Parathyroid adenoma (tissue), 2 donors: ENCODE results near the gene SPEN.
"Not testable (repeated sequence)": the region's sequence is repeated elsewhere in the genome, so short reads cannot be mapped to it uniquely, and the experiment has no call there.

ENCODE experiments used
- H2AFZ ChIP-seq: fragments of 300-600 bp; sonication (generic); one replicate; pipeline ENCODE4 v1.7.0; 2017; ENCODE audit warnings: antibody characterized with exemption, mild to moderate bottlenecking
- H3K27ac ChIP-seq: fragments of 300-600 bp; sonication (generic); one replicate; pipeline ENCODE4 v1.7.0; 2017
- H3K27me3 ChIP-seq: fragments of 300-600 bp; sonication (generic); one replicate; pipeline ENCODE4 v1.7.0; 2017; ENCODE audit warnings: low read length; ENCODE audit not compliant: control insufficient read depth, insufficient read depth
- H3K36me3 ChIP-seq: fragments of 300-600 bp; sonication (generic); one replicate; pipeline ENCODE4 v1.7.0; 2017; ENCODE audit warnings: low read length; ENCODE audit not compliant: control insufficient read depth, insufficient read depth
- H3K4me1 ChIP-seq: fragments of 300-600 bp; sonication (generic); one replicate; pipeline ENCODE4 v1.7.0; 2017; ENCODE audit warnings: control low read depth
- H3K4me2 ChIP-seq: fragments of 300-600 bp; sonication (generic); one replicate; pipeline ENCODE4 v1.7.0; 2017; ENCODE audit warnings: low read length
- H3K4me3 ChIP-seq: fragments of 300-600 bp; sonication (generic); one replicate; pipeline ENCODE4 v1.7.0; 2017; ENCODE audit warnings: low read depth, low read length
- H3K79me2 ChIP-seq: fragments of 300-600 bp; sonication (generic); one replicate; pipeline ENCODE4 v1.7.0; 2017; ENCODE audit warnings: control low read depth
- H3K9ac ChIP-seq: fragments of 300-600 bp; sonication (generic); one replicate; pipeline ENCODE4 v1.7.0; 2017; ENCODE audit warnings: mild to moderate bottlenecking
- H3K9me3 ChIP-seq: fragments of 300-600 bp; sonication (generic); one replicate; pipeline ENCODE4 v1.7.0; 2017; ENCODE audit warnings: low read length; ENCODE audit not compliant: control insufficient read depth
- CTCF ChIP-seq: fragments of 300-600 bp; sonication (generic); IDR thresholded peaks from one replicate; pipeline ENCODE4 v1.7.0; 2017; ENCODE audit warnings: antibody characterized with exemption, mild to moderate bottlenecking
- donor health status: primary hyperparathyroidism.

SPEN gene

GRCh38 chr1:15915991-15916390 lies 68.5 kb downstream of the SPEN start:
- no peak overlapping the region for H3K4me2 ChIP-seq
- no peaks in the 10 kb centered on the region for H3K27me3 ChIP-seq
- H3K36me3 ChIP-seq, result no peaks in the 10 kb centered on the region
- H3K4me3 ChIP-seq, result no peak overlapping the region
- H3K9ac ChIP-seq, result no peak overlapping the region
- TF ChIP-seq CTCF, result no peak
- peaks cover 10% of the 10 kb centered on the region for H3K79me2 ChIP-seq
- H3K4me1 ChIP-seq, result no peaks in the 10 kb centered on the region
- no peak overlapping the region for H2AFZ ChIP-seq
- H3K9me3 ChIP-seq, result no peaks in the 10 kb centered on the region
- no peak overlapping the region for H3K27ac ChIP-seq

- H2AFZ ChIP-seq, result no peak overlapping the region
- H3K4me1 ChIP-seq, result no peaks in the 10 kb centered on the region
- peaks cover 13% of the 10 kb centered on the region for H3K79me2 ChIP-seq
- no peak overlapping the region for H3K4me2 ChIP-seq
- no peaks in the 10 kb centered on the region for H3K36me3 ChIP-seq
- no peak overlapping the region for H3K27ac ChIP-seq
- H3K9ac ChIP-seq, result no peak overlapping the region
- no peak overlapping the region for H3K4me3 ChIP-seq
- TF ChIP-seq CTCF, result no peak
- H3K27me3 ChIP-seq, result no peaks in the 10 kb centered on the region
- H3K9me3 ChIP-seq, result no peaks in the 10 kb centered on the region
Measured at GRCh38 chr1:15916417-15916816, 68.9 kb downstream of the SPEN start.

- Histone ChIP-seq H3K27me3 (no peaks in the 10 kb centered on the region), H3K4me3 (no peak overlapping the region), H3K9me3 (no peaks in the 10 kb centered on the region), H3K9ac (no peak overlapping the region), H3K36me3 (no peaks in the 10 kb centered on the region), H3K27ac (no peak overlapping the region), H2AFZ (no peak overlapping the region), H3K79me2 (peaks cover 13% of the 10 kb centered on the region), H3K4me2 (no peak overlapping the region), H3K4me1 (no peaks in the 10 kb centered on the region)
- no peak for TF ChIP-seq CTCF
Measured at GRCh38 chr1:15916916-15917315, 69.4 kb downstream of the SPEN start.

- Histone ChIP-seq H3K79me2 (peaks cover 11% of the 10 kb centered on the region), H3K27ac (no peak overlapping the region), H3K27me3 (no peaks in the 10 kb centered on the region), H3K4me2 (no peak overlapping the region), H2AFZ (no peak overlapping the region), H3K9ac (no peak overlapping the region), H3K4me1 (no peaks in the 10 kb centered on the region), H3K9me3 (no peaks in the 10 kb centered on the region), H3K36me3 (no peaks in the 10 kb centered on the region), H3K4me3 (no peak overlapping the region)
- TF ChIP-seq CTCF, result no peak
Measured at GRCh38 chr1:15918962-15919715, 71.6 kb downstream of the SPEN start.

- Histone ChIP-seq H3K9ac (no peak overlapping the region), H3K4me2 (no peak overlapping the region), H3K4me1 (no peaks in the 10 kb centered on the region), H3K79me2 (peaks cover 8% of the 10 kb centered on the region), H3K4me3 (no peak overlapping the region), H2AFZ (no peak overlapping the region), H3K27ac (no peak overlapping the region), H3K36me3 (no peaks in the 10 kb centered on the region), H3K27me3 (no peaks in the 10 kb centered on the region), H3K9me3 (no peaks in the 10 kb centered on the region)
- no peak for TF ChIP-seq CTCF
Measured at GRCh38 chr1:15923241-15923640, 75.7 kb downstream of the SPEN start.

- not testable (repeated sequence) for H3K4me3 ChIP-seq, H3K36me3 ChIP-seq, H3K4me2 ChIP-seq, H3K27me3 ChIP-seq, H2AFZ ChIP-seq, H3K27ac ChIP-seq, H3K9ac ChIP-seq, H3K9me3 ChIP-seq, H3K4me1 ChIP-seq, H3K79me2 ChIP-seq
Measured at GRCh38 chr1:15926448-15926847, 78.9 kb downstream of the SPEN start.
